ENCODE measurements around the gene POLE.

Gene POLE

DNA sequence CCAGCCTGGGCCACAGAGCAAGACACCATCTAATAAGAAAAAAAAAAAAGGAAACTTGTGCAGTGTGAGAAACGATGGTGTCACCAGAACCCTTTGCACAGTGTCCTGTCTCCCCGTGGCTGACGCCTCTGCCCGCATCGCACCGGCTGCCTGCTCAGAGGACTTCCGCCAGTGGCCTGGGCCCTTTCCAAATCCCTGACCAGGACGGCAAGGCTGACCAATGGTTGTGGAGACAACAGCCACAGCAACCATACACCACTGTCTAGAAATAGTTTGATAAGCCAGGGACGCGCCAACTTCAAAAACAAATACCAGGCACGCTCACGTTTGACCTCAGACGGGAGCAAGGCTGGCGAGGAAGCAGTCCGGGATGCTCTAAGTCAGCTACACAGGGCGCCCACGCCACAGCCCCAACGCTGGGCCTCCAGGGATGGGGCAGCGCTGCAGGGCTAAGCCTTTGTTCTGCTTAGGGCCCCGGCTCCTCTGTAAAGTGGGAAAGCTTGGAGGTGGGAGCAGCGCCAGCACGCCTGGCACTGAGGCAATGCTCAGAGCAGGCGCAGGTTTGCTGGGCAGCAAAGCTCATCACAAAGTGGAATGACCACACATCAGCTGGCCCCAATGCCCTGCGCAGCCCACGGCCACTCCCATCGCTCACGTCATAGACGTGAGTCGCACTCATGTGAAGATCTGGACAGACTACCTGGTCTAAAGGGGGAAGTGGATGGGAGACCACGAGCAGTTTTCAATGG lies 36.0 kb upstream of the POLE start:
- H3K27ac ChIP-seq: no peak overlapping the region; the same call in 1 of the 2 replicates

DNA sequence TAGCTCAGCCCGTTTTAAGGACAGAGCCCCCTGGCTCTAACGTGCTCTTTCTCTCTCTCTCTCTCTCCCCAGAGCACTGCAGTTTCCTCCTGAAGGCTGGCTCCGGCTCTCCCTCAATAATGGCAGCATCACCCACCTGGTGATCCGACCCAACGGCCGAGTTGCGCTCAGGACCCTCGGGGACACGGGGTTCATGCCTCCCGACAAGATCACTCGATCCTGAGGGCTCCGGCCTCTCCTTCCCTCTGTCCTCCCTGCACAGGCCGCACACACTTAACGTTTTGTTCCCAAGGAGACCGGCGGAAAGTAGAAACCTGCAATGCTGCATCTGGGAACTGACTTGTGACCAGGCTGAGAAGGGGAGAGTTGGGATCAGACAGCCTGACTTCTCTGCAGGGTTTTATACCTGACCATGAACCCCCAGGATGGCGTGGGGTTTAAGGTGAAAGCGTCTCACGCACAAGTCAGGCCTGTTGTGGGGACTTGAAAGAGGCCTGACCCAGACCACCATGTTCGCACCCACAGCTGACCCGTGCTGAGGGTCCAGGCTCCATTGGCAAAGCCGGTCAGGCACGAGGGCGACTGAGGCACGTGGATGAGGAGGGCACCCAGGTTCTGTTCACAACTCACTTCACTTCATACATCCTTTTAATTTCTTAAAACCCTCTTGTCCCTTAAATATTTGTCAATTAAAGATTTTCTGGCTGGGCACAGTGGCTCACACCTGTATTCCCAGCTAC lies 33.6 kb upstream of the POLE start:
- no peak overlapping the region for H3K27ac ChIP-seq
- TF ChIP-seq CTCF (conservative IDR thresholded peaks at IDR 0.05): no peak

More for the DNA sequence above, 36.0 kb upstream of the POLE start:
- no peak for TF ChIP-seq CTCF (conservative IDR thresholded peaks at IDR 0.05)

- TF ChIP-seq CTCF (conservative IDR thresholded peaks at IDR 0.05): no peak
- no peak overlapping the region for H3K27ac ChIP-seq
Observed at GRCh38 chr12:132719954-132720324, 32.8 kb upstream of the POLE start.

DNA sequence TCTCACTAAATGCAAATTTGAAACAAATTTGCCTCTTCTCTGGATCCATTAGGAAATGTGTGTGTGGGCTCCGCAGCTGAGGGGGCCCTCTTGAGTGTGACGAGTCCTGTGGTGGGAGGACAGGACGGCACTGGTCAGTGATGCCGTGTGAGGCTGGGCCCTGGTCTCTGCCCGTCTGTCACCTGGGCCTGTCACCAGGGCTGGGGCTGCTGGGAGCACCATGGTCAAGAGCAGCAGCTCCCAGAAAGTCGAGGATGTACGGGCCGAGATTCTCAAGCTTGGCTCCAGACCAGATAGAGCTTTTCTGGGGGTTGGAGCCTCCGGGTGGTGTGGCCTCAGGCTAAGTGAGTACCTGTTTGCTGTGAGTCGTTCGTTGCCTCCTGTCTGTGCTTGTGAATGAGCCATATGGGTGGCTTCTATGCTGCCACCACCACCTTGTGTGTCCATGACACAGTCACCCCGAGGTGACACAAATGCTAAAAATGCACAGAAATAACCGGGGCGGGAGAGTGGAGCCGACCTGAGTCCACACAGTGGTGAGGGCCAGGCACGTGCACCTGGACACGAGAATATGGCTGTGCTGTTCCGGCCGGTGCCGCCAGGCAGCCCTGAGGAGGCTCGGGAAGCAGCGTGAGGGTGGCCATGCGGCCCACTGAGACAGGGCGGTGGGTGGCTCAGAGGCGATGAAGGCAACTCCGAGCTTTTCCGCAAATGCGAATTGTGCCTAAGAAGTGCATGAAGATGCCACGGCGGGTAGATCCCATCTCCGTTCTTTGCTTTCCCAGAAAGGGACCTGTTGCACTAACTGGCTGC lies 32.2 kb upstream of the POLE start:
- TF ChIP-seq CTCF (conservative IDR thresholded peaks at IDR 0.05): no peak
- H3K27ac ChIP-seq: no peak overlapping the region

DNA sequence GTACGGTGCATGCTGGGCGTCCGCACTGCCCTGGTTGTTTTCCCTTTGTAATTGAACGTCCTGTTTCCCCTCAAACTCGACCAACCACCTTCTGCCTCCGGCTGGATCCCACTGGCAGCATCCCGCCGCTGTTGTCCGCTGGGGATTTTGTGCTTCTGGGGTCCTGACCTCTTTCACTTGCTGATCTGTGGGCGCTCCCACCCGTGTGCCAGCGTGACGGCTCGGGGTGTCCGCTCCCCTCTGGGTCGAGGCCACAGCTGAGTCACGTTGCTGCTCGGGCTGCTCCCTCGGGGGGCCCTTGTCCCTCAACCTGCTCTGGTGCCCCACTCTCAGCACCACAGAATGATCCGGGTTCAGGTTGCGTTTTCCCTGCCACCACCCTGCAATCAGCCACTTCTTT lies 31.5 kb upstream of the POLE start:
- TF ChIP-seq CTCF (conservative IDR thresholded peaks at IDR 0.05): no peak
- no peak overlapping the region for H3K27ac ChIP-seq

- no peak for TF ChIP-seq CTCF (conservative IDR thresholded peaks at IDR 0.05)
- H3K27ac ChIP-seq: no peak overlapping the region
Observed at GRCh38 chr12:132717531-132718387, 30.6 kb upstream of the POLE start.

Measured in VCaP (cell line).